Activated naive CD8-positive, alpha-beta T cell (primary cell): ENCODE data around the gene DENND1A.

Experiments used
- H3K27ac Mint-ChIP-seq: one replicate; pipeline ENCODE4 v1.8.0; 2021; ENCODE audit warnings: mixed read lengths
- H3K27me3 Mint-ChIP-seq: one replicate; pipeline ENCODE4 v1.8.0; 2021; ENCODE audit warnings: mixed read lengths
- H3K36me3 Mint-ChIP-seq: one replicate; pipeline ENCODE4 v1.8.0; 2021; ENCODE audit warnings: mixed read lengths
- H3K4me1 Mint-ChIP-seq: one replicate; pipeline ENCODE4 v1.8.0; 2021; ENCODE audit warnings: low read depth, mixed read lengths
- H3K4me3 Mint-ChIP-seq: one replicate; pipeline ENCODE4 v1.8.0; 2021; ENCODE audit warnings: mild to moderate bottlenecking, mixed read lengths
- H3K9me3 Mint-ChIP-seq: one replicate; pipeline ENCODE4 v1.8.0; 2021; ENCODE audit warnings: low read depth, mixed read lengths

Gene DENND1A

GRCh38 chr9:123500336-123500735 lies 429.6 kb downstream of the DENND1A start:
- H3K36me3 Mint-ChIP-seq, result peaks cover 2% of the 10 kb centered on the region
- H3K27me3 Mint-ChIP-seq, result no peaks in the 10 kb centered on the region
- no peaks in the 10 kb centered on the region for H3K9me3 Mint-ChIP-seq
- H3K4me1 Mint-ChIP-seq, result no peaks in the 10 kb centered on the region
- no peak overlapping the region for H3K4me3 Mint-ChIP-seq
- H3K27ac Mint-ChIP-seq, result no peak overlapping the region

DNA sequence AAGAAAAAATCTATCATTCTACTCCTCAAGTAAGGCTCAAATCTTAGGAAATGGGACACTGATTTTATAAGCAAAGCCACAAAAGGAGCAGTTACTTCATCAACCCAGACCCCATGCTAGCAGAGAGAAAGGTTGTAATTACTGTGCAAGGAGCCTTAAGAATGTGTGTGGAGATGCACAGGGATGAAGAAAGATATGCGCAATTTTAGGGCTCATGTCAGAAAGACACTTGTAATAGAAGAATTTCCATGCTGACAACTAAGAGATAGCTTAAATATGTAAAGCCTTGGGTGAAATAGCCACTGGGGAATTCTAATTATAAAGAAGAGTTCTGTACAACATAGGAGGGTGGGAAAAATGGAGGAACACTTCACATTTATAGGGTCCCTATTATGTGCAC lies 432.1 kb downstream of the DENND1A start:
- no peak overlapping the region for H3K4me3 Mint-ChIP-seq
- no peaks in the 10 kb centered on the region for H3K9me3 Mint-ChIP-seq
- no peak overlapping the region for H3K27ac Mint-ChIP-seq
- H3K4me1 Mint-ChIP-seq, result no peaks in the 10 kb centered on the region
- no peaks in the 10 kb centered on the region for H3K27me3 Mint-ChIP-seq
- H3K36me3 Mint-ChIP-seq, result peaks cover 4% of the 10 kb centered on the region

- no peak overlapping the region for H3K4me3 Mint-ChIP-seq
- no peaks in the 10 kb centered on the region for H3K27me3 Mint-ChIP-seq
- no peaks in the 10 kb centered on the region for H3K4me1 Mint-ChIP-seq
- H3K36me3 Mint-ChIP-seq, result peaks cover 4% of the 10 kb centered on the region
- no peak overlapping the region for H3K27ac Mint-ChIP-seq
- H3K9me3 Mint-ChIP-seq, result no peaks in the 10 kb centered on the region
These were observed 434.2 kb downstream of the DENND1A start for GRCh38 chr9:123495731-123496130.

DNA sequence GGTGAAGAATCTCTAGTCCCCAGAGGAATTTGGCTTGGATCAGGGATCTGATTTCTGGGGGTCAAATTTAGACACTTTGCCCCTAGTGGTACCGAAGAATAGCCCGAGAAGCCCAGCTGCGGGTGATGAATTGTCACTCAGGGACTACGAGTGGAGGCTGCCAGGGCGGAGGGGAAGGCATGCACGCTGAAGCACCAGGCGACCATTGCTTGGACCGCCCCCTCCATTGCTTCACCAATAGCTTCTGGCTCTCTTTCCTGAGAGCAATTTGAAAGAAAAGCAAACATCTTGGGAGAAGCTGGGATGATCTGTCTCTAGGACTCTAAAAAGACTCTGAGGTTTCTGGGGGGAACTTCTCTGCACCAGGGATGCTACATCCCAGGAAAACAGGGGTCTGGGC lies 436.3 kb downstream of the DENND1A start:
- H3K27ac Mint-ChIP-seq, result no peak overlapping the region
- H3K4me3 Mint-ChIP-seq, result no peak overlapping the region
- H3K9me3 Mint-ChIP-seq, result no peaks in the 10 kb centered on the region
- H3K4me1 Mint-ChIP-seq, result no peaks in the 10 kb centered on the region
- peaks cover 4% of the 10 kb centered on the region for H3K36me3 Mint-ChIP-seq
- H3K27me3 Mint-ChIP-seq, result no peaks in the 10 kb centered on the region

GRCh38 chr9:123490688-123491087 lies 439.2 kb downstream of the DENND1A start:
- Mint-ChIP-seq H3K4me3 (no peak overlapping the region), H3K36me3 (peaks cover 4% of the 10 kb centered on the region), H3K9me3 (no peaks in the 10 kb centered on the region), H3K27me3 (no peaks in the 10 kb centered on the region), H3K27ac (no peak overlapping the region), H3K4me1 (no peaks in the 10 kb centered on the region)

DNA sequence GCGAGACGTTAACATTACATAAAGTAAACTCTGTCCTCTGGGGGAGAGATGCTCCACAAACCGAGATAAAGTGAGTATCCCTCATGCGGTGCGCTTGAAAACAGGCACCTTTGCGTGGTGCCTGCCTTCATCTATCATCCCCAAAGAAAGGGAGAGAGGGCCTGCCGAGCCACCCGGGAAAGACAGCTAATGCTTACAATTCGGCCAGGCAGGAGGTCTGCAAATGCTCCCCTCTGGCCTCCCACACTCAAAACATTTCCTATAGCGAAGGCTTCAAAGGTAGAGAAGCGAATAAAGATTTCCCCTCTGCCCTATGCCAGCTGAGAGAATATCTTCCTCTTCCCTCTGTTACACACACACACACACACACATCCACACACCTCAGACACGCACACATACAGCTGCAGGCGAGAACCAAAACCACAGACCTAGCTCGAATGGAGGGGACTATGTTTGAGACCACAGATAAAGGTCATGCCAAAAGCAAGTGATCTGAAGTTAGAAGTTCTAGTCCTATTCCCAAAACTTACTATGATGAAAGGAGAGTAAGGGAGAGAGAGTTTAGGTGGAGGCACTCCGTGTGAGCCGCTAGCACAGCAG lies 441.1 kb downstream of the DENND1A start:
- peaks cover 3% of the 10 kb centered on the region for H3K36me3 Mint-ChIP-seq
- H3K27ac Mint-ChIP-seq, result no peak overlapping the region
- no peaks in the 10 kb centered on the region for H3K9me3 Mint-ChIP-seq
- H3K27me3 Mint-ChIP-seq, result no peaks in the 10 kb centered on the region
- no peak overlapping the region for H3K4me3 Mint-ChIP-seq
- no peaks in the 10 kb centered on the region for H3K4me1 Mint-ChIP-seq

DNA sequence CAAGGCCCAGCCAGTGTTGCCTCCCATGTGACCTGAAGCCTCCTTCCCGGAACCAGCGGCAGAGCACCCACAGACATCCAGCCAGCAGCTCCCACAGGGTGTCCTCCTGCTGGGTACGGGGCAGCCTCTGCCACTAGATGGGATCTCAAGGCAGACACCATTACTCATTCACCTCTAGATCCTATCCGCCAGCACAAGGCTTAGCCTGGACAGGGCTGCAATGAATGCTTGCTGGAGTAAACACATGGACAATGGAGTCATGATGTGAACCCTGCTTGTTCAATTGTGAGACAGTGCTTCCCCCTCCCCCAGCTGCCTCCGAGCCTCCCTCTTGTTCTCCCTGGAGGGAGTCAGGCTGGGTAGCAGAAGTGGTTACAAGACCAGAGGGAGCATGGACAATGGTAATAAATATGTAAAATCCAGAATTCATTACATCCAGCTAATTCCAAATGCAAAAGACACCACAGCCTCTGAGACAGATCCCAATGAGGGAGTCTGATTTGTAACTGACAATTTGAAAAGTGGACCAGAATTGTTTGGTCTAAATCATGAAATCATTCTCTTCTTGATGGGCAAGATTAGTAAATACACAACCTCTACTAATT lies 441.9 kb downstream of the DENND1A start:
- no peaks in the 10 kb centered on the region for H3K9me3 Mint-ChIP-seq
- no peaks in the 10 kb centered on the region for H3K27me3 Mint-ChIP-seq
- peaks cover 3% of the 10 kb centered on the region for H3K36me3 Mint-ChIP-seq
- H3K27ac Mint-ChIP-seq, result no peak overlapping the region
- H3K4me1 Mint-ChIP-seq, result no peaks in the 10 kb centered on the region
- H3K4me3 Mint-ChIP-seq, result no peak overlapping the region

GRCh38 chr9:123486431-123486830 lies 443.5 kb downstream of the DENND1A start:
- no peak overlapping the region for H3K4me3 Mint-ChIP-seq
- no peaks in the 10 kb centered on the region for H3K9me3 Mint-ChIP-seq
- H3K4me1 Mint-ChIP-seq, result no peaks in the 10 kb centered on the region
- H3K36me3 Mint-ChIP-seq, result no peaks in the 10 kb centered on the region
- H3K27me3 Mint-ChIP-seq, result no peaks in the 10 kb centered on the region
- no peak overlapping the region for H3K27ac Mint-ChIP-seq

DNA sequence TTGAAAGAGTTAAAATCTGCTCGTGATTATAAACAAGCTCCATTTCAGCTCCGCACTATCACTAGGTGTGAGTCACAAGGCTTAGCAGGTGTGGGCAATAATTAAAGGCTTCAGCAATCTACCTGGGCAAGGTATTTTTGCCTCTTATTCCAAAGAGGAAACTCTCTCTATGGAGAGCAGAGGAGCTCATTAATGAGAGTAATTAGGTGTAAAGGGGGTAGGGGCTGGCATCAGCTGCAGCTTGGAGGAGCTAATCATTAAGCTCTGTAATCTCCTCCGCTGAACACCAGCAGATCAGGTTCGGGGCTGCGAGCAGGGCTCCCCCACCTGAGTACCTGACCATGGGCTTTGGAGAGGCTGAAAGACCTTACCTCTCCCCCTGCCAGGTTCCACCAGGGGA lies 444.7 kb downstream of the DENND1A start:
- Mint-ChIP-seq H3K27ac (no peak overlapping the region), H3K36me3 (no peaks in the 10 kb centered on the region), H3K4me3 (no peak overlapping the region), H3K9me3 (no peaks in the 10 kb centered on the region), H3K4me1 (no peaks in the 10 kb centered on the region), H3K27me3 (no peaks in the 10 kb centered on the region)

GRCh38 chr9:123484130-123484529 lies 445.8 kb downstream of the DENND1A start:
- Mint-ChIP-seq H3K36me3 (no peaks in the 10 kb centered on the region), H3K9me3 (no peaks in the 10 kb centered on the region), H3K27ac (no peak overlapping the region), H3K4me1 (no peaks in the 10 kb centered on the region), H3K27me3 (no peaks in the 10 kb centered on the region), H3K4me3 (no peak overlapping the region)

DNA sequence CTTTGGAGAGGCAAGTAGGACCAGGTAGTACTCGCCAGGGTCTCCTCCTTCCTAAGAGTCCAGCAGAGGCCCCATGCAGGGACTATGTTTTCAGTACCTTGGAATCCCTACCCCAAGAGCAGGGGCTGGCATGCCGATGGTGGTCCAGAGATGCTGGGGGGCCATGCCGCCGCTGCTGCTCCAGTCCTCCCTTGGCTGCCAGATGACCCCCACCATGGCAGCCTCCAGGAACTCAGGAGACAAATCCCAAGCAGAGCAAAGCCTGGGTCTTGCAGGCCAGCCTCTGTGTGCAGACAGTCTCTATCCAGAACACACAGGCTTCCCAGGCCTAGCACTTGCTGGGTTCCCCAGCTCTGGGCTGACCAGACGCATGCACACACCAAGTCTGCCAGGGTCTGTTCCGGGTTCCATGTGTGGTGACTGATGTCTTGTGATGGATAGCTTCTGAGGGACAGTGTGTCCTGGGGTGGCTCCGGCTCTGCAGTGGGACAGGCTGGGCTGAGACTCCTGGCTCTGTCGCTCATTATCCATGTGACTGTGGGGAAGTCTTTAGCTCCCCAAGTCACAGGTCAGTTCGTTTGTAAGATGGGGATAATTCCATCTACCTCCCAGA lies 446.6 kb downstream of the DENND1A start:
- H3K36me3 Mint-ChIP-seq, result no peaks in the 10 kb centered on the region
- H3K27ac Mint-ChIP-seq, result no peak overlapping the region
- H3K9me3 Mint-ChIP-seq, result no peaks in the 10 kb centered on the region
- no peaks in the 10 kb centered on the region for H3K4me1 Mint-ChIP-seq
- H3K4me3 Mint-ChIP-seq, result no peak overlapping the region
- H3K27me3 Mint-ChIP-seq, result no peaks in the 10 kb centered on the region

- Mint-ChIP-seq H3K27me3 (no peaks in the 10 kb centered on the region), H3K27ac (no peak overlapping the region), H3K4me3 (no peak overlapping the region), H3K4me1 (no peaks in the 10 kb centered on the region), H3K9me3 (no peaks in the 10 kb centered on the region), H3K36me3 (no peaks in the 10 kb centered on the region)
These were observed 447.5 kb downstream of the DENND1A start for GRCh38 chr9:123482295-123482968.

DNA sequence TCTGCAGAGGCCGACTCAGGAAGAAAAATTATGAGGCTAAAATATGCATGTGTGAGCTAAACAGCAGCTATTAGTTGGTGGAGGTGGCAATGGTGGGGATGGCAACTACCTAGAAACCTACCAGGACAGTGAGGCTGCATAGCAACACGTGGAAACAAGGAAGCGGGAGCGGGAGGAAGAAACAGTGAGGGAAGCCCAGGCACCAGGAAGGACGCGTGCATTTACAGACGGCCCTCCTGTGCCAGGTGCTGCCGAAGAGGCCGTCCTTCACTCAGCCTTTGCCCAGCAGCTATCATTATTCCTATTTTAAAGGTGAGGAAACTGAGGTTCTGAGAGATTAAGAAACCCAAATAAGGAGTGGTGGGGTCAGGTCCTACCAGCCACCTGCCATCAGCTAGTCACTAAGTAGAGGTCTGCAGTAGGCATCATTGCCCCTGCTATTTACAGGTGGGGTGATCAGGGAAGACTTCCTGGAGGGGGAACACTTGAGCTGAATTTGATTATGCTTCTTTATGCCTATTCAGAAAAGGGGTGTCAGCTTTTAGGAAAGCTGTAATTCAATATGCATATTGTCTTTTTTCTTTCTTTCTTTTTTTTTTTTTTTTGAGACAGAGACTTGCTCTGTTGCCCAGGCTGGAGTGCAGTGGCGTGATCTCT lies 448.6 kb downstream of the DENND1A start:
- Mint-ChIP-seq H3K27ac (no peak overlapping the region), H3K4me3 (no peak overlapping the region)

DNA sequence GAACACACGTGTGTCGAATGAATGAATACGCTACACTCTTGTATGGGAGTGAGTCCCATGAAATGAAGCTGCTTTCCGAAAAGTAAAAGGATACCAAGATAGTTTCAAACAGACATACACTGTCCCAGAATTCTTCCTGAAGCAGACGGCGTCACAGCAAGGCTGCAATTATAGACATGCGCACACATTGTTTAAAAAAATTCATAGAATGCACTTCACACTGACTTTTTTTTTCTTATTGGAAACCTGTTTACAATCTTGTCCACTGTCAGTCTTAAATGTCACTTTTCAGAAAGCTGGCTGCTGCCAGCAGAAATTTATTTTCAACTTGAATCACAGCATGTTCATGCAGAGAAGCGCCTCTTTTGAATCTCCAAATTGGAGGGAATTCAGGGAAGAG lies 449.1 kb downstream of the DENND1A start:
- H3K4me1 Mint-ChIP-seq, result no peaks in the 10 kb centered on the region
- no peaks in the 10 kb centered on the region for H3K9me3 Mint-ChIP-seq
- no peak overlapping the region for H3K27ac Mint-ChIP-seq
- no peak overlapping the region for H3K4me3 Mint-ChIP-seq
- H3K36me3 Mint-ChIP-seq, result no peaks in the 10 kb centered on the region
- H3K27me3 Mint-ChIP-seq, result no peaks in the 10 kb centered on the region

More for the DNA sequence above, 448.6 kb downstream of the DENND1A start:
- Mint-ChIP-seq H3K27me3 (no peaks in the 10 kb centered on the region), H3K4me1 (no peaks in the 10 kb centered on the region), H3K9me3 (no peaks in the 10 kb centered on the region), H3K36me3 (no peaks in the 10 kb centered on the region)

DNA sequence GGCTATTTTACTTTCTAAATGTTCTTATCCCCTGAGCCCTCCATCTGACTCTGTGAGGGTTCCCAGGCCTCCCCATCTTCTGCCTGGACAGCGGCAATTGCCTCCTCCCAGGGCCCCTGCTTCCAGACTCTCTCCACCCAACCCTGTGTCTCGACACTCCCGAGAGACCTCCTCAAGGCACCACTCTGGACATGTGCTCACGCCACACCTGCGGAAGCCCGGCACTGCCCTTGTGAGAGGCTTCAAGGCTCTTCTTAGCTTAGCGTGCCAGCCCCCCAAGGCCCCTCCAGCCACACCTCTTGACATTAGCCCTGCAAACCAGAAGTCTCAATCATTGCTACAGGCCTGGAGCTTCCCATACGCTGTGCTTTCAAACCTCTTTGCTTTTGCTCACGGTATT lies 449.8 kb downstream of the DENND1A start:
- H3K36me3 Mint-ChIP-seq, result no peaks in the 10 kb centered on the region
- no peaks in the 10 kb centered on the region for H3K27me3 Mint-ChIP-seq
- no peaks in the 10 kb centered on the region for H3K4me1 Mint-ChIP-seq

More for the DNA sequence above, 449.8 kb downstream of the DENND1A start:
- no peak overlapping the region for H3K4me3 Mint-ChIP-seq
- no peaks in the 10 kb centered on the region for H3K9me3 Mint-ChIP-seq
- no peak overlapping the region for H3K27ac Mint-ChIP-seq
